Measurements from ENCODE around the gene CARD19.

The CARD19 gene

GRCh38 chr9:93064392-93065134 lies 31.5 kb upstream of the CARD19 start:
- peak; percentile 77 for DNase-seq

DNA sequence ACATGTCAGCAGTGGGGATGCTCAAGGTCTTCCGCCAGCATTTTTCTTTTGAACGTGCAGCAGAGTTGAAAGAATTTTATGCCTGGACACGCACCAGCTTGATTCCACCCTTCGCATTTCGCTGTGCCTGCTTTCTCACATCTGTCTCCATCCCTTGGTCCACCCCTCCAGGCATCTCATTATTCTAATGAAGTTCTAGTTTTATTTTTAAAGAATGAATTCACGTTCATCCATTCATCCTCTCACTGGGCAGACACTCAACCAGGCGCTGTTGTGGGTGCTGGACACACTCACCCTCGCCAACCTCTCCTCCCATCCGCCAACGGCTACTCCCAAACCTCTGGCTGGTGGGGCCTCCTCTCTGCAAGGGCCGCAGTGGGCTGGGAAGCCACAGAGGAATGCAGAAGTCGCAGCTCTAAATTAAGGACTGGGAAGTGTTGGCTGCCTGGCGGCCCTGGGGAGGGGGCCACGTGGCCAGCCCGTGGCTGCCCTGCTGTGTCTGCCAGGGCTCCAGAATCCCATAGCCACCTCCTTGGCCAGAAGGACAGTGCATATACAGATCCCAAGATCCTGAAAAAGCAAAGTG lies 30.8 kb upstream of the CARD19 start:
- DNase-seq: no peak

GRCh38 chr9:93066978-93067603 lies 28.9 kb upstream of the CARD19 start:
- no peak for DNase-seq

DNA sequence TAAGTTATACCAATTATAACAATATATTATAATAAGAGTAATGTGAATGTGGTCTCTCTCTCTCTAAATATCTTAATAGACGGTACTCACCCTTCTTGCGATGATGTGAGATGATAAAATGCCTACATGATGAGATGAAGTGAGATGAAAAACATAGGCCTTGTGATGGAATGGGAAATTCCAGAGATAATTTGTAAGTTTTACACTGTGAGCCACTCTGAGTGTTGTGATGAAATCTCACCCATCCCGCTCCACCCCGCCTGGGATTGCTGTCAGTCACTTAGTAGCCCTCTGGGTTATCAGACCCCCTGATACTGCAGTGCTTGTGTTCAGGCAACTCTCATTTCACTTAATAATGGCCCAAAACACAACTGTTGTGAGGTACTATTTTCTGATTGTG lies 27.1 kb upstream of the CARD19 start:
- no peak for DNase-seq

- DNase-seq: peak; percentile 39
These were observed 24.6 kb upstream of the CARD19 start for GRCh38 chr9:93071464-93071863.

- no peak for DNase-seq
These were observed 23.6 kb upstream of the CARD19 start for GRCh38 chr9:93072383-93072795.

GRCh38 chr9:93076101-93076791 lies 19.8 kb upstream of the CARD19 start:
- no peak for DNase-seq

DNA sequence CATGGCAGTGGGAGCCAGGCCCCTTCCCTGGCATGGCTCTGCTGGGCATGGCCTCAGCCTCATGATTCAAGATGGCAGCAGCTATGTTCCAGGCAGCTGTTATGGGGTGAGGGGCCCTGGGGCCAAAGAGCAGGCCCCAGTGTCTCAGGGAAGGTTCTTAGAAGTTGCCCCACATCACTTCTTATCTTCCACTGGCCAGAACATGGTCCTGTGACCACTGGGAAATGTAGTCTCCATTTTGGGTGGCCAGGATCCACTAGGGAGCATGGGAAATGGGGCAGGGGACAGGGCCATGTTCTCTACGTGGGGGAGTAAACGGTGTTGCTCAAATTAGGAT lies 19.3 kb upstream of the CARD19 start:
- DNase-seq: no peak

DNA sequence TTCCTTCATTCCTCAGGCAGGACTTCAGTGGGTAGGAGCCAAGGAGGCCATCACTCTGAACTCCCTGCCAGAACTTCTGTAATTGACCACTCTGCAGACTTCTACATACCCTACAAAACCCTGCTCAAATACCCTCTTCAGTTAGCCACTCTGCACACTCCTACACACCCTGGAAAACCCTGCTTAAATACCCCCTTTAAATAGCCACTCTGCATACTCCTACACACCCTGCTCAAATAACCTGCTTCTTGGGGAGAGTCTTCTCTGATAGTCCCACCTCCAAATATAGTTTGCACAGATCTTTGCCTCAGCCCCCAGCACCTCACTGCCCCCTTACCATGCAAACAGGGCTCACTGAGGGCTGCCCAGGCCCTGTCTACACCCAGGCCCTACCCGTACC lies 18.6 kb upstream of the CARD19 start:
- no peak for DNase-seq

- no peak for DNase-seq
These were observed 18.2 kb upstream of the CARD19 start for GRCh38 chr9:93077811-93078210.

DNA sequence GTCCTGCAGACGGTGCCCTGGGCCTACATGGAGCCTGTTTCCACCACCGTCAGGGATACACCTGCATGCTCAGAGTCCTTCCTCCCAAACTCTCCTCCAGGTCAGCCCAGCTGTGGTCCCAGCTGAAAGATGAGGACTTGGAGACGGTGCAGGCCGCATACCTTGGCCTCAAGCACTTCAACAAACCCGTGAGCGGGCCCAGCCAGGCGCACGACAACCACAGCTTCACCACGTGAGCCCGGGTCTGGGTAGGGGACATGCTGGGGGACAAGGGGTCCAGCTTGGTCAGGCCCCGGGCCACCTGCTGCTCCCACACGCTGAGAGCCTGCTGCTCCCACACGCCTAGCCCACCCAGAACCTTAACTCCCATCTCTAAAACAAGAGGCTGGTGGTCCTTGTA lies 16.6 kb upstream of the CARD19 start:
- DNase-seq: no peak

- no peak for DNase-seq
These were observed 15.6 kb upstream of the CARD19 start for GRCh38 chr9:93080406-93080805.

- DNase-seq: no peak
These were observed 14.9 kb upstream of the CARD19 start for GRCh38 chr9:93081081-93081529.

GRCh38 chr9:93081931-93082330 lies 14.1 kb upstream of the CARD19 start:
- no peak for DNase-seq

DNA sequence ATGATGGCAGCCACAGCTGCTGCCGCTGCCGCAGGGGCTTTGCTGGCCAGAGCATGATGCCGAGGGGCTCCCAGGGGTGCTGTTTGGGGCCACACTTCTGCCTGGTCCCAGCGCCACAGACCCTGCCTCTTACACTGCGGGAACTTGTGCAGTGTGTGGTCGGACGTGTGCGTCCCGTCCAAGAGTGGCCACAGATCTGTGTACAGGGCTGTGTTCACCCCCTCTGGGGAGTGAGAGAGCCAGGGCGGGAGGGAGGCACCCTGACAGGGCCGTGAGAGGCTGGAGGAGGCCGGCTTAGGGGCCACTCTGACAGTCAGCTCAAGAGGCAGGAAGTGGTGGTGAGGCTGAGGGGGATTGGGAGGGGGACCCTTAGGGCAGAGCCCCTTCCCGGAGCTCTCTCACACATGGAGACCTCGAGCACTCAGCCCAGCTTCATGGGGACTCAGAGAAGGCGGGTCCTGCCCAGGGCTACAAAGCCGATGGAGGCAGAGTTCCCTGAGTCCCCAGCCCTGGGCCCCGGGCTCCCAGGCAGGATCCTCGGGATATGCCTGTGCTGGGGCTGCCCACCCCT lies 13.1 kb upstream of the CARD19 start:
- DNase-seq: no peak

DNA sequence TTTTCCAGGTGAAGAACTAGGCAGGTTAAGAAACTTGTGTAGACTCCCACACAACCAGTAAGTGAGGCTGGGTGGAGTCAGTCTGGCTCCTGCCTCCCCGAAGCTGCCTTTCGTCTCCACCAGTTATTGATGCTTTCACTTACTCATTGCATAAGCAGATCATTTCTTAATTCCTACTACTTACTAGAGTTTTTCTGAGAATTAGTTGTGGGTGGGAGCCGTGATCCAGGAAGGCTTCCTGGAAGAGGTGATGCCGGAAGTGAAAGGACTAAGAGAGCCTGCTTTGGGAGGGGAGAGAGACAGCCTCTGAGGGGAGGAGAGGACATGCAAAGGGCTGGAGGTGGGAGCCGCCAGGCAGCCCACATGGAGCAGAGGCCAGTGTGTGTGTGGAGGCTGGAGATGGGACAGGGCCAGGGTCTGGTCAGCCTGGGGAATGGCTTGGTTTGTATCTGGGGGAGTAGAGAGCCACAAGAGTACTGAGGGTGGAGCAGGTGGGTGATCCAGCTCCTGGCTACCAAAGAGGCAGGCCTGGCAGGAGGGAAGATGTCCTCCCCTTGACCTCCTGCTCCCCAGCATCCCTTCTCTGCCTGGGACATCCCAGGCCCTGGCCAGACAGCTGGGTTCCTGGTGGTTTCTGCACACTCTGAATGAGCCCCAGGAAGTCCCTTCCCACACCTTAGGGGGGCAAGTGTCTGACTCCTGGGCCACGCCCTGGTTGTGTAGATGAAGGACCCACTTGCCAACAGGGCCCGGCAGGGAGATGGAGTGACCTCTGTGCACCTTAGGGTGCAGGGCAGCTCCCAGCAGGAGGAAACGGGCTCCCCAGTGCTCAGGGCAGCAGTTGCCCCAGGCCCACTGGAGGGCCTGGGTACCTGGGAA lies 12.2 kb upstream of the CARD19 start:
- peak; percentile 47 for DNase-seq

DNA sequence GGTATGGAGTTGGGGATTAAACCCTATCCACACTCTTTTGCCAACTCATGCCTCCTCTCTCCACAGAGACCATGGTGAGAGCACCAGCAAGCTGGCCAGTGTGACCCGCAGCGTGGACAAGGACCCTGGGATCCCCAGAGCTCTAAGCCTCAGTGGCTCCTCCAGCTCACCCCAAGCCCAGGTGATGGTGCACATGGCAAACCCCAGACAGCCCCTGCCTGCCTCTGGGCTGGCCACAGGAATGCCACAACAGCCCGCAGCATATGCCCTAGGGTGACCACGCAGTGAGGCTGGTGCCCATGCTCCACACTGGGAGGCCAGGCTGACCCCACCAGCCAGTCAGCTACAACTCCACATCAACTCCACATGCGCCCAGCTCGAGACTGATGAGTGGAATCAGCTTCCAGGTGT lies 11.5 kb upstream of the CARD19 start:
- no peak for DNase-seq

DNA sequence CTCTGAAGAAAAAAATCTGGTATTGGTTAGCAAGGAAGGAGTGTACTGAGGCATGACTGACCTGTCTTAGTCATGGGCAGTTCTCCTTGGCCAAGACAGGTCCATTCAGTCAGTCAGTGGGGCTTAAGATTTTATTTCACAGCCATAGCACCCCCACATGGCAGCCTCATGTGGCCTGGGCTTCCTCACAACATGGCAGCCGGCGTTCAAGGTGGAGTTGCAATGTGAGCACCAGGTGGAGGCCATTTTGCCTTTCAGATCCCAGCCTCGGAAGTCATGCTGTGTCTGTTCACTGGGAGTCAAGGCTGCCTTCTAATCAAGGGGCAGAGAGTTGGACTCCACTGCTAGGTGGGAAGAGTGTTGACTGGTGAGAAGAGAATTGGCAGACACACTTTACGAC lies 10.3 kb upstream of the CARD19 start:
- no peak for DNase-seq

- no peak for DNase-seq
These were observed 9.4 kb upstream of the CARD19 start for GRCh38 chr9:93086447-93087224.

DNA sequence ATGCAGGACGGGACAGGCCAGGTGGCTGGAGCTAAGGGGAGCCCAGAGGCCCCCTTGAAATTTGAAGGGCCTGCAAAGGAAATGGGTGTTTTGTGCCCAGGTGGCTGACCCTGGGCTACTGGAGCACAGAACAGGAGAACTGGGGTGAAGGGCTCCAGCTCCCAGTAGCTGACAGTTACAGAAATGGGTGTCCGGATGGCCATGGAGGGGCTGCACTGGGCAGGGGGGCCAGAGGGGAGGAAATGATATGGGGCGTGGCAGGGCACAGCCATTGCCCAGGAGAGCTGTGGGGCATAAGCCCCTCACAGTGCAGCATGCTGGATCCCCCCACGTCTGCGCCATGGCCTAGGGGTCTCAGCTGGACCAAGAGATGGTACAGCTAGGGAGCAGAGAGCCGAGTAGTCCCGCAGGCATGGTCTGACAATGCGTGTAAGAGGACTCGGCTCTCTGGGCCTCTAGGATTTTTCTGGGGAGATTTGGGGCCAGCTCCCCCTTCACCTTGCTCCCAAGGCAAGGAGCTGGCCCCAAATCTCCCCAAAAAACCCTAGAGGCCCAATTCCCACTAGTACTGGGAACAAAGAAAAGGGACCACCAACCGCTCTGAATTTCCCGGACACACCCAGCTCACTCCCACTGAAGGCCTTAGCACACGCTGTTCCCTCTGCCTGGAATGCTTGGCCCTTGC lies 7.9 kb upstream of the CARD19 start:
- no peak for DNase-seq

GRCh38 chr9:93088656-93089015 lies 7.4 kb upstream of the CARD19 start:
- no peak for DNase-seq

Measured in stimulated activated CD4-positive, alpha-beta T cell treated with anti-CD3 and anti-CD28 coated beads, Interleukin-4, amount 100 ng/mL, for 1 hour (primary cell).